K562 (cell line): Measurements from ENCODE around the gene C3. TPM values are rescaled to one million over a fixed set of nuclear protein-coding genes. Genes with fewer than 3 reads are reported as not detected.

Source experiments
- ARID2 ChIP-seq: fragments of 450-650 bp; IDR thresholded peaks from 2 replicates; pipeline ENCODE4 v1.6.1; 2017; ENCODE audit warnings: antibody characterized with exemption, mild to moderate bottlenecking
- ATF1 ChIP-seq, 2 experiments: fragments of 450-650 bp in 1 of 2; IDR thresholded peaks; 2 replicates each; pipeline ENCODE4 v1.6.1; 2016; ENCODE audit warnings: missing compliant biosample characterization in 1 of 2, missing genetic modification characterization in 1 of 2
- ATF7 ChIP-seq: fragments of 450-650 bp; IDR thresholded peaks from 2 replicates; pipeline ENCODE4 v1.7.1; 2014; ENCODE audit warnings: mild to moderate bottlenecking, moderate library complexity
- CHAMP1 ChIP-seq: fragments of 450-650 bp; IDR thresholded peaks from 2 replicates; pipeline ENCODE4 v1.6.1; 2016; ENCODE audit warnings: mild to moderate bottlenecking
- FOS ChIP-seq: IDR thresholded peaks from 3 replicates; pipeline ENCODE4 v1.6.1; 2011; ENCODE audit not compliant: insufficient read length; ENCODE audit errors: extremely low read depth
- GATAD2B ChIP-seq: fragments of 450-650 bp; IDR thresholded peaks from 2 replicates; pipeline ENCODE4 v1.6.1; 2017; ENCODE audit warnings: mild to moderate bottlenecking, borderline replicate concordance
- HCFC1 ChIP-seq: IDR thresholded peaks from 2 replicates; pipeline ENCODE4 v1.6.1; 2012; ENCODE audit warnings: low read depth, low read length, improper control_type of control experiment
- KDM2B ChIP-seq: fragments of 250-450 bp; sonication (Bioruptor Pico); IDR thresholded peaks from 2 replicates; pipeline ENCODE4 v1.8.0; 2021; ENCODE audit warnings: mild to moderate bottlenecking, moderate library complexity
- NCOA6 ChIP-seq: fragments of 450-650 bp; IDR thresholded peaks from 2 replicates; pipeline ENCODE4 v1.6.1; 2017; ENCODE audit warnings: mild to moderate bottlenecking
- RBM17 ChIP-seq: fragments of 200-400 bp; formaldehyde crosslinking; IDR thresholded peaks from 2 replicates; pipeline ENCODE4 v1.6.1; 2017; ENCODE audit warnings: low read depth, mild to moderate bottlenecking, low read length, borderline replicate concordance
- SPI1 ChIP-seq: IDR thresholded peaks from 2 replicates; pipeline ENCODE4 v1.6.1; 2011; ENCODE audit warnings: low read depth, low read length, control low read depth, borderline replicate concordance
- SREBF2 ChIP-seq: sonication (generic); formaldehyde crosslinking; IDR thresholded peaks from 2 replicates; pipeline ENCODE4 v1.4.0; 2020; ENCODE audit warnings: mild to moderate bottlenecking, missing genetic modification reagents
- TCF3 ChIP-seq: sonication (generic); formaldehyde crosslinking; IDR thresholded peaks from 2 replicates; pipeline ENCODE4 v1.4.0; 2020; ENCODE audit warnings: mild to moderate bottlenecking, missing genetic modification reagents
- THAP7 ChIP-seq: fragments of 250-450 bp; sonication (Bioruptor Pico); IDR thresholded peaks from 2 replicates; pipeline ENCODE4 v1.5.0; 2021
- ZNF174 ChIP-seq: fragments of 250-450 bp; sonication (Bioruptor Pico); IDR thresholded peaks from 2 replicates; pipeline ENCODE4 v1.4.0; 2020; ENCODE audit warnings: mild to moderate bottlenecking
- ZNF717 ChIP-seq: fragments of 250-450 bp; sonication (Bioruptor Pico); IDR thresholded peaks from 2 replicates; pipeline ENCODE4 v1.5.0; 2021
- ZNF77 ChIP-seq: fragments of 250-450 bp; sonication (Bioruptor Pico); IDR thresholded peaks from 2 replicates; pipeline ENCODE4 v1.5.0; 2020
- polyA plus RNA-seq, 8 experiments: library from polyadenylated mRNA; depleted of rRNA in 4 of 8; stranded (reverse) in 5 of 8; unstranded in 3 of 8; fragments of >200 nt; fragmentation: Nextera tagmentation in 2 of 8; fragmentation: Illumina TruSeq in 1 of 8; extraction: Ambion mirVana in 2 of 8; extraction: Trizol in 1 of 8; gene quantifications; 2 replicates each; pipeline versions ENCODE4 v1.2.1 to v1.2.3, GENCODE V29; 2011 to 2014; ENCODE audit warnings: inconsistent platforms in 1 of 8, missing spikeins in 1 of 8
- total RNA-seq, 7 experiments: library from RNA; depleted of rRNA in 6 of 7; stranded (reverse); fragments of >200 nt in 6 of 7; fragmentation: Illumina TruSeq in 2 of 7; extraction: Trizol in 2 of 7; gene quantifications; 2 replicates each; pipeline versions ENCODE4 v1.2.1 to v1.2.3, GENCODE V29; 2011 to 2021; ENCODE audit warnings: low replicate concordance in 1 of 7
- TF ChIP-seq, protein P1 (sequence below): IDR thresholded peaks from 2 replicates; pipeline ENCODE4 v1.6.1; 2011; ENCODE audit not compliant: insufficient read length; ENCODE audit errors: extremely low read depth
- TF ChIP-seq, protein P2 (sequence below): sonication (generic); formaldehyde crosslinking; IDR thresholded peaks from 2 replicates; pipeline ENCODE4 v1.5.0; 2020; ENCODE audit warnings: missing genetic modification reagents
- TF ChIP-seq, protein P3 (sequence below): sonication (generic); formaldehyde crosslinking; IDR thresholded peaks from 2 replicates; pipeline ENCODE4 v1.8.0; 2022; ENCODE audit warnings: missing genetic modification reagents, mild to moderate bottlenecking, moderate library complexity, borderline replicate concordance
- TF ChIP-seq, protein P4 (sequence below): sonication (generic); formaldehyde crosslinking; IDR thresholded peaks from 2 replicates; pipeline ENCODE4 v1.8.1; 2022; ENCODE audit warnings: missing genetic modification reagents
- TF ChIP-seq, protein P5 (sequence below): conservative IDR thresholded peaks from 2 replicates; pipeline ENCODE4 v1.6.1; 2011; ENCODE audit warnings: low read depth, mild to moderate bottlenecking, low read length; ENCODE audit not compliant: control insufficient read depth

The C3 gene
- total and polyA plus RNA-seq, 9 of the 15 experiments (the other 6 are each of a cell fraction or from before 2014, with no cell fraction given), result 0.59 to 10.6 (median 2.2) TPM

DNA sequence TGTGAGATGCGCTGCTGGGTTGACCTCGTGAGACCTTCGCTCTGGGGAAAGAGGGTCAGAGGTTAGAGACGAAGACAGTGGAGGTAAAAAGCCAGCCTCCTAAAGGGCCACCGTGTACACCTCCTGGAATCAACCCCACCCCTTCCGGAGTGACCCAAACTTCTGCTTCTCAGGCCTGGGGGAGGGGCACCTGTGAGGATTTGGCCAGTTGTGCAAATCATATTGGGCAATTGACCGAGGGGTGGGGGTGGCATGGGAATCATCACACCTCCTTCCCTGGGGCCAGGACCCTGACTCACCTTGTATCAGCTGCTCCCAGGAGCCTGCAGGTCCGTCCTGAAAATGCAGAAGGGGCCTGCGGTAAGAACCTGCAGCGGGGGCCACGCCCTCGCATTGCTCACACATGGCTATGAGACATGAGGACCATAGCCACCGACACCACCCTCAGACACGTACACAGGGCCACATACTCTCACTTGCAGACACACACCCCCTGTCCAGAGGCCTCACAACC is 53.3 kb downstream of the C3 start (continued):
- no peak for TF ChIP-seq CHAMP1
- TF ChIP-seq NCOA6, result no peak
- TF ChIP-seq, protein P1, sequence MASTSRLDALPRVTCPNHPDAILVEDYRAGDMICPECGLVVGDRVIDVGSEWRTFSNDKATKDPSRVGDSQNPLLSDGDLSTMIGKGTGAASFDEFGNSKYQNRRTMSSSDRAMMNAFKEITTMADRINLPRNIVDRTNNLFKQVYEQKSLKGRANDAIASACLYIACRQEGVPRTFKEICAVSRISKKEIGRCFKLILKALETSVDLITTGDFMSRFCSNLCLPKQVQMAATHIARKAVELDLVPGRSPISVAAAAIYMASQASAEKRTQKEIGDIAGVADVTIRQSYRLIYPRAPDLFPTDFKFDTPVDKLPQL, result no peak
- TF ChIP-seq, protein P2, sequence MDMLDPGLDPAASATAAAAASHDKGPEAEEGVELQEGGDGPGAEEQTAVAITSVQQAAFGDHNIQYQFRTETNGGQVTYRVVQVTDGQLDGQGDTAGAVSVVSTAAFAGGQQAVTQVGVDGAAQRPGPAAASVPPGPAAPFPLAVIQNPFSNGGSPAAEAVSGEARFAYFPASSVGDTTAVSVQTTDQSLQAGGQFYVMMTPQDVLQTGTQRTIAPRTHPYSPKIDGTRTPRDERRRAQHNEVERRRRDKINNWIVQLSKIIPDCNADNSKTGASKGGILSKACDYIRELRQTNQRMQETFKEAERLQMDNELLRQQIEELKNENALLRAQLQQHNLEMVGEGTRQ, result no peak
- TF ChIP-seq THAP7 (CRISPR knock-in tag), result no peak
- TF ChIP-seq GATAD2B, result no peak
- TF ChIP-seq, protein P3, sequence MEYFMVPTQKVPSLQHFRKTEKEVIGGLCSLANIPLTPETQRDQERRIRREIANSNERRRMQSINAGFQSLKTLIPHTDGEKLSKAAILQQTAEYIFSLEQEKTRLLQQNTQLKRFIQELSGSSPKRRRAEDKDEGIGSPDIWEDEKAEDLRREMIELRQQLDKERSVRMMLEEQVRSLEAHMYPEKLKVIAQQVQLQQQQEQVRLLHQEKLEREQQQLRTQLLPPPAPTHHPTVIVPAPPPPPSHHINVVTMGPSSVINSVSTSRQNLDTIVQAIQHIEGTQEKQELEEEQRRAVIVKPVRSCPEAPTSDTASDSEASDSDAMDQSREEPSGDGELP, result peak; percentile 79
- TF ChIP-seq RBM17, result no peak
- TF ChIP-seq ZNF717 (CRISPR knock-in tag), result no peak
- TF ChIP-seq ARID2, result no peak
- 0 out of 2 replicates have a peak, but pooled peaks have one; percentile 4 for TF ChIP-seq SPI1
- no peak for TF ChIP-seq ATF1 (CRISPR knock-in tag; IDR thresholded peaks at IDR 0.05)
- TF ChIP-seq ATF1 (tag; IDR thresholded peaks at IDR 0.05), result 0 out of 2 replicates have a peak, but pooled peaks have one; percentile 16
- TF ChIP-seq, protein P4, sequence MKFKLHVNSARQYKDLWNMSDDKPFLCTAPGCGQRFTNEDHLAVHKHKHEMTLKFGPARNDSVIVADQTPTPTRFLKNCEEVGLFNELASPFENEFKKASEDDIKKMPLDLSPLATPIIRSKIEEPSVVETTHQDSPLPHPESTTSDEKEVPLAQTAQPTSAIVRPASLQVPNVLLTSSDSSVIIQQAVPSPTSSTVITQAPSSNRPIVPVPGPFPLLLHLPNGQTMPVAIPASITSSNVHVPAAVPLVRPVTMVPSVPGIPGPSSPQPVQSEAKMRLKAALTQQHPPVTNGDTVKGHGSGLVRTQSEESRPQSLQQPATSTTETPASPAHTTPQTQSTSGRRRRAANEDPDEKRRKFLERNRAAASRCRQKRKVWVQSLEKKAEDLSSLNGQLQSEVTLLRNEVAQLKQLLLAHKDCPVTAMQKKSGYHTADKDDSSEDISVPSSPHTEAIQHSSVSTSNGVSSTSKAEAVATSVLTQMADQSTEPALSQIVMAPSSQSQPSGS (CRISPR knock-in tag), result no peak
- TF ChIP-seq ZNF77 (CRISPR knock-in tag), result no peak
- no peak for TF ChIP-seq SREBF2 (CRISPR knock-in tag)
- TF ChIP-seq, protein P5, sequence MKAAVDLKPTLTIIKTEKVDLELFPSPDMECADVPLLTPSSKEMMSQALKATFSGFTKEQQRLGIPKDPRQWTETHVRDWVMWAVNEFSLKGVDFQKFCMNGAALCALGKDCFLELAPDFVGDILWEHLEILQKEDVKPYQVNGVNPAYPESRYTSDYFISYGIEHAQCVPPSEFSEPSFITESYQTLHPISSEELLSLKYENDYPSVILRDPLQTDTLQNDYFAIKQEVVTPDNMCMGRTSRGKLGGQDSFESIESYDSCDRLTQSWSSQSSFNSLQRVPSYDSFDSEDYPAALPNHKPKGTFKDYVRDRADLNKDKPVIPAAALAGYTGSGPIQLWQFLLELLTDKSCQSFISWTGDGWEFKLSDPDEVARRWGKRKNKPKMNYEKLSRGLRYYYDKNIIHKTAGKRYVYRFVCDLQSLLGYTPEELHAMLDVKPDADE, result no peak
- peak; percentile 62 for TF ChIP-seq TCF3
- TF ChIP-seq FOS, result no peak
- TF ChIP-seq KDM2B (CRISPR knock-in tag), result no peak
- TF ChIP-seq HCFC1, result no peak
- peak; percentile 35; the same call in 1 of the 2 replicates for TF ChIP-seq ATF7
- TF ChIP-seq ZNF174 (CRISPR knock-in tag), result no peak
